Ovary (tissue), 9 donors: Measurements from ENCODE around the gene UPF2. TPM values are rescaled to one million over a fixed set of nuclear protein-coding genes. Genes with fewer than 3 reads are reported as not detected.

Experiments
- DNase-seq, 5 donors: peaks; one replicate each; pipeline ENCODE4 v3.0.0-alpha.2; 2019 to 2020
- H3K27ac ChIP-seq, 2 donors: fragments of 200-600 bp; one replicate each; pipeline versions ENCODE4 v1.5.1 to v1.8.0; 2019 to 2022
- H3K27me3 ChIP-seq: fragments of 200-600 bp; one replicate; pipeline ENCODE4 v1.8.0; 2022
- H3K36me3 ChIP-seq: fragments of 200-600 bp; sonication (generic); one replicate; pipeline ENCODE4 v1.5.1; 2019
- H3K4me1 ChIP-seq: one replicate; pipeline ENCODE4 v1.8.1; 2013; ENCODE audit warnings: mild to moderate bottlenecking, moderate library complexity; ENCODE audit not compliant: insufficient read depth
- H3K4me3 ChIP-seq: fragments of 200-600 bp; sonication (generic); one replicate; pipeline ENCODE4 v1.5.1; 2017
- H3K9me3 ChIP-seq, 2 donors: fragments of 200-600 bp in 1 of 2; sonication (generic) in 1 of 2; one replicate each; pipeline versions ENCODE4 v1.5.1 to v1.8.1; 2013 to 2019; ENCODE audit warnings: mild to moderate bottlenecking in 1 of 2, moderate library complexity in 1 of 2
- CTCF ChIP-seq, 3 donors: fragments of 450-650 bp in 2 of 3; fragments of 200-600 bp in 1 of 3; IDR thresholded peaks; one replicate each; pipeline versions ENCODE4 v1.5.1 to v1.8.0; 2016 to 2022; ENCODE audit warnings: antibody characterized with exemption in 3 of 3, mild to moderate bottlenecking in 1 of 3
- EP300 ChIP-seq: sonication (generic); formaldehyde crosslinking; IDR thresholded peaks from one replicate; pipeline ENCODE4 v1.6.1; 2017; ENCODE audit warnings: antibody characterized with exemption
- POLR2A ChIP-seq: fragments of 450-650 bp; IDR thresholded peaks from one replicate; pipeline ENCODE4 v1.6.1; 2017; ENCODE audit warnings: antibody characterized with exemption, mild to moderate bottlenecking, moderate library complexity
- WGBS, 3 donors: extraction: QIAGEN DNeasy Blood & Tissue Kit in 1 of 3; methylation state at CpG; one replicate each; pipeline versions ENCODE4 v1.1.5 to v1.1.7; 2013 to 2017; 5-methylcytosine and 5-hydroxymethylcytosine counted together
- intact Hi-C, 4 donors: fragments of 100-400 bp; cut with DNase I; formaldehyde crosslinking; loops; one replicate each; pipeline versions ENCODE4 v1.11.0 to v1.15.1; 2022 to 2023
- polyA plus RNA-seq, 2 donors: library from polyadenylated mRNA; stranded (reverse); fragments of 200-250 nt in 1 of 2; fragments of 350-450 nt in 1 of 2; fragmentation: Illumina TruSeq in 1 of 2; extraction: RNeasy Lipid Tissue Mini Kit (QIAGEN cat#74804) in 1 of 2; gene quantifications; one replicate each; pipeline ENCODE4 v1.2.3, GENCODE V29; 2013 to 2014
- total RNA-seq, 7 donors: library from RNA; depleted of rRNA in 2 of 7; stranded (reverse); fragments of >200 nt in 2 of 7; fragmentation: NEBNext Ultra II Directional in 3 of 7; extraction: Animal tissue kit (Norgen Biotek cat#: 25700) in 3 of 7; gene quantifications; one replicate each; pipeline versions ENCODE4 v1.1.0 to v1.2.4, GENCODE V29; 2016 to 2023
- donor health status: DM: no; HTN: no; CAD: no; lungs with moderate emphysema.
- donor health status: DM: no; HTN: no; CAD: no.
- donor health status: Bipolar disorder and iron deficiency.
- donor health status: DM: yes; HTN: yes; CAD: no.
- donor health status: DM: no; HTN: no; CAD: no.
- donor health status: DM: yes; HTN: yes; CAD: no.

Gene UPF2
- total and polyA plus RNA-seq, 9 donors, result 12.5 to 22.9 (median 19.6) TPM

DNA sequence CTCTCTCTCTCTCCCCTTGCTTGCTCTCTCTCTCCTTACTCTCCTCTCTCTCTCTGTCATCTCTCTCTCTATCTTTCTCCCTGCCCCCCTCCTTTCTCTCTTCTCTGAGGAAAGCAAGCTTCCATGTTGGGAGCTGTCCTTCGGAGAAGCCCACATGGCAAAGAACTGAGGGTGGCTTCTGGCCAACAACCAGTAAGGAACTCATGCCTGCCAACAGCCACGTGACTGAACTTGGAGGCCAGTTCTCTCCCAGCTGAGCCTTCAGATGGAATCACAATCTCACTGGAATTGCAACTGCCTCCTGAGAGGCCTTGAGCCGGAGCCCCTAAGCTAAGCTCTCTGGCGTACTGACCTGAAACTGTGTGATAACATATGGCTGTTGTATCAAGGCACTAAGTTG, 14.1 kb upstream of the UPF2 start:
- no peaks in the 10 kb centered on the region for H3K36me3 ChIP-seq
- H3K27me3 ChIP-seq, result no peaks in the 10 kb centered on the region
- intact Hi-C loops, result no loop called here
- 50 to 58% (median 54%) methylated on average over 4 of the region's 4 CpGs for WGBS, 3 donors
- no peaks in the 10 kb centered on the region for H3K4me1 ChIP-seq
- H3K9me3 ChIP-seq, result no peaks in the 10 kb centered on the region
- no peak overlapping the region for H3K4me3 ChIP-seq
- no peak for DNase-seq
- no peak for TF ChIP-seq CTCF (IDR thresholded peaks at IDR 0.05)
- TF ChIP-seq EP300, result no peak
- TF ChIP-seq POLR2A, result no peak
- H3K27ac ChIP-seq, result no peak overlapping the region

DNA sequence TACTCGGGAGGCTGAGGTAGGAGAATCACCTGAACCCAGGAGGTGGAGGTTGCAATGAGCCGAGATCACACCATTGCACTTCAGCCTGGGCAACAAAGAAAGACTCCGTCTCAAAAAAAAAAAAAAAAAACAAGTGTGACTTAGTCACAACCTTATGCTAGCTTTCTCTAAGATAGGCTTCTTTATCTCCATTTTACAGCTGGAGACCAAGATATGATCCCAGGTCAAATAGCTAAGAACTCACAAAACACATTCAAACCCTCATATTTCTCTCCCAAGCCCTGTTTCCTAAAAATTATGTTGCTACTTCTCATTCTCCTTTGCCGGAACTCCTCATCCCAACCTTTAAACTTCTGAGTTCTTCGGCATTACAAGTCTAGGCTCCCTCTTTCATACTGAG, 13.1 kb upstream of the UPF2 start:
- Histone ChIP-seq H3K27me3 (no peaks in the 10 kb centered on the region), H3K4me3 (no peak overlapping the region), H3K27ac (no peak overlapping the region), H3K36me3 (no peaks in the 10 kb centered on the region), H3K4me1 (no peaks in the 10 kb centered on the region), H3K9me3 (no peaks in the 10 kb centered on the region)
- TF ChIP-seq CTCF (IDR thresholded peaks at IDR 0.05) (no peak), POLR2A (no peak), EP300 (no peak)
- WGBS, 3 donors, result 76 to 94% (median 85%) methylated on average over 5 of the region's 5 CpGs
- intact Hi-C loops, result no loop called here
- DNase-seq, result no peak

DNA sequence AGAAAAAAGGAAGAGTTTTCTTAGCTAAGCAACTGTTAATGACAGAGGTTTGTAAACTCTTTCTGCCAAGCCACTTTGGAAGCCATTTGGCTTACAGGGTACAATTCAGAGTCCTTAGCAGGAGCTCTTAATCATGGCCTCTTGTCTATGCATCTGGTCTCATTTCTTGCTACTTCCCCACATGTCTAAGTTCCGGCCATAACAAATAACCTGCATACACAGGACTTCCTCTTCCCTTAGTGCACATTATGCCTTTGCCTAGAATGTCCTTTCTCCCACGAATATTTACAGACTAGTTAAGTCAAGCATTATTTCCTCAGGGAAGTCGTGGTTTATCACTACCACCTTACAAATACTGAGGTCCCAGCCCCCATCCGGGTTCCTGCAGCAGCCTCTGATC, 8.6 kb upstream of the UPF2 start:
- WGBS, 3 donors, result 70 to 72% (median 71%) methylated on average over 4 of the region's 4 CpGs
- Histone ChIP-seq H3K9me3 (no peaks in the 10 kb centered on the region), H3K27me3 (no peaks in the 10 kb centered on the region), H3K4me1 (no peaks in the 10 kb centered on the region), H3K27ac (no peak overlapping the region), H3K4me3 (no peak overlapping the region), H3K36me3 (no peaks in the 10 kb centered on the region)
- no peak for DNase-seq
- TF ChIP-seq EP300 (no peak), POLR2A (no peak), CTCF (IDR thresholded peaks at IDR 0.05) (no peak)
- intact Hi-C loops, result no loop called here

DNA sequence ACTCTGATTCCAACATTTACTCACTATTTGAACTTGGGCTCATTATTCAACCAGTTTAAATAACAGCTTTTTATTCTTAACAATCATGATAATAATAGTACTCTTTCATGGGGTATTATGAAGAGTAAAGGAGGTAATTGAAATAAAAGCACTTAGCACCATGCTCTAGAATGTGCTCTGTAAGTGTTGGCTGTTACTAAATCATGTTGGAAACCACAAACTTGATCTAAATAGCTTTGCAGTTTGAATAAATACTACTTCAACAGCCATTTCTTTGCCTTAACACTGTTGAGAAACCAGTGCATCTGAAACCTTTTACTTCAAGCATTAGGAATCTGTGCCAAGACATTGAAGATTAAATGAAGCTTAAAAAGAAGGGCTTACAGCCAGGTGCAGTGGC, 7.9 kb upstream of the UPF2 start:
- no peaks in the 10 kb centered on the region for H3K4me1 ChIP-seq
- no peaks in the 10 kb centered on the region for H3K27me3 ChIP-seq
- H3K9me3 ChIP-seq, result no peaks in the 10 kb centered on the region
- no peak overlapping the region for H3K4me3 ChIP-seq
- no peak for DNase-seq
- intact Hi-C loops, result no loop called here
- TF ChIP-seq POLR2A (no peak), CTCF (IDR thresholded peaks at IDR 0.05) (no peak), EP300 (no peak)
- no peak overlapping the region for H3K27ac ChIP-seq
- no peaks in the 10 kb centered on the region for H3K36me3 ChIP-seq

DNA sequence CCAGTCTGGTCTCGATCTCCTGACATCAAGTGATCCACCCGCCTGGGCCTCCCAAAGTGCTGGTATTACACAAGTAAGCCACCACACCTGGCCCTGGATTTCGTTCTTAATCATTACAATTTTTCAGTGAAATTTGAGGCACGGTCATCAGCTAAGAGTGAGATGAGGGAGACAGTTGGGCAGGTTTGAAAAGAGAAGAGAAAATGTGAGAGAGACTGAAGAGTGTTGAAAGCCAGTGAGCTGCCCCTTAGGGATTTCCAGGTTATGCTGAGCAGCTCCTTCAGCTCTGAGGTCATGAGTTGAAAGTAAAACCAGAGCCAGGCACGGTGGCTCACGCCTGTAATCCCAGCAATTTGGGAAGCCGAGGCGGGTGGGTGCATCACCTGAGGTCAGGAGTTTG, 5.9 kb upstream of the UPF2 start:
- H3K9me3 ChIP-seq, result no peaks in the 10 kb centered on the region
- DNase-seq, result no peak
- TF ChIP-seq EP300 (no peak), CTCF (IDR thresholded peaks at IDR 0.05) (no peak), POLR2A (no peak)
- H3K27me3 ChIP-seq, result no peaks in the 10 kb centered on the region
- intact Hi-C loops, result no loop called here
- H3K27ac ChIP-seq, result no peak overlapping the region
- H3K4me3 ChIP-seq, result no peak overlapping the region
- H3K36me3 ChIP-seq, result no peaks in the 10 kb centered on the region
- 75 to 83% (median 81%) methylated on average over 8 of the region's 8 CpGs for WGBS, 3 donors
- H3K4me1 ChIP-seq, result no peaks in the 10 kb centered on the region
